GM19452 (cell line): ENCODE measurements around the gene PMPCA.
"Not testable (repeated sequence)": the region's sequence is repeated elsewhere in the genome, so short reads cannot be mapped to it uniquely, and the experiment has no call there.

Source experiments
- ATAC-seq: cut with Tn5 transposase; IDR thresholded peaks from one replicate; pipeline ENCODE4 v1.9.1; 2021; ENCODE audit not compliant: unreplicated experiment

Gene PMPCA

DNA sequence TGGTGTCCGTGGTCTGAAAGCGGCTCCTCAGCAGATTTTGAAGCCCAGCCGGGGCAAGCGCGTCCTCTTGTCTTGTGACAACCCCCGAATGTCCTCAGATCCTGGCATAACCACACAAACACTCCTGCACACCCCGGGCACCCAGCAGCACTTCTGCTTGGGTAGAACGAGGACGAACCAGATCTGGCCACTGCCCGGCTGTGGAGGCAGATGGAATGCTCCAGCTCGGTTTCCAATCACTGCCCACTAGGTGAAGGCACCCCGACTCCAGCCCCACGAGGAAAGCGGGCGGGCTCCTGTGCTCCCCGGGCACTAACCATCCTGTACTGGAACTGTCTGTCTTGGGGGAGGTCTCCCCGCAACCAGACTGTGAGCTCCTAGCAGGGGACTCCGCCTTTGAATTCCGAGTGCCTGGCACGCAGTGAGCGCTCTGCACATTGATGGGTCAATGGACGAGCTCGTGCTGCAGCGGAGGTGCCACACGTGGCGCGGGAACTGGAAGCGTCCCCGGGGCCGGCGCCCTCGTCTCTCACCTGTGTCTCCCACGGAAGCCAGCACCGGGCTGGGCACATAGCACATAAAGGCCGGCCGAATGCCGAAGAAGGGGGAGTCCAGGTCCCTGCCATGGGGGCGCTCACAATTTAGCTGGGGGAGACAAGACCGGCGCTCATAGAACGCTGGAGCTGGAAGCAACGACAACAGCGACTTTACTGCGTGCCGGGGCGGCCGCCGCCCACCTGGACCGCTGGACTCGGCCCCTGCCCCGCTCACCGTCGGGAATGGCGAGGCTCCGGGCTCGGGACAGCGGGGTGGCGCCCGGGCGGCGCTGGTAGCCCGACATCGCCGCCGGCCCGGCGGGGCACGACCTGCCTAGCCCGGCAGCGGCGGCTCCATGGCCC is 652 bp upstream of the PMPCA start:
- peak; percentile 17 for ATAC-seq

- ATAC-seq = no peak
These were observed 920 bp downstream of the PMPCA start for GRCh38 chr9:136411378-136411777.

GRCh38 chr9:136412962-136413361 is 2.5 kb downstream of the PMPCA start:
- ATAC-seq = no peak

GRCh38 chr9:136416427-136416826 is 6.0 kb downstream of the PMPCA start:
- no peak for ATAC-seq

DNA sequence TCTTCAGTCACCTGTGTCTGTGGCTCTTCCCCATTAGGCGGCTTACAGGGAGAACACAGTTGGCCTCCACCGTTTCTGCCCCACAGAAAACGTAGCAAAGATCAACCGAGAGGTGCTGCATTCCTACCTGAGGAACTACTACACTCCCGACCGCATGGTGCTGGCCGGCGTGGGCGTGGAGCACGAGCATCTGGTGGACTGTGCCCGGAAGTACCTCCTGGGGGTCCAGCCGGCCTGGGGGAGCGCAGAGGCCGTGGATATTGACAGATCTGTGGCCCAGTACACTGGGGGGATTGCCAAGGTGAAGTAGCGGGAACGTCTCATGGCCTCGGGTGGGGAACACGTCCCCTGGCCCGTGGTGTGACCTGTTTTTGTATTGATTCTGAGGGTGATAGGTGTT is 6.5 kb downstream of the PMPCA start:
- ATAC-seq = no peak

DNA sequence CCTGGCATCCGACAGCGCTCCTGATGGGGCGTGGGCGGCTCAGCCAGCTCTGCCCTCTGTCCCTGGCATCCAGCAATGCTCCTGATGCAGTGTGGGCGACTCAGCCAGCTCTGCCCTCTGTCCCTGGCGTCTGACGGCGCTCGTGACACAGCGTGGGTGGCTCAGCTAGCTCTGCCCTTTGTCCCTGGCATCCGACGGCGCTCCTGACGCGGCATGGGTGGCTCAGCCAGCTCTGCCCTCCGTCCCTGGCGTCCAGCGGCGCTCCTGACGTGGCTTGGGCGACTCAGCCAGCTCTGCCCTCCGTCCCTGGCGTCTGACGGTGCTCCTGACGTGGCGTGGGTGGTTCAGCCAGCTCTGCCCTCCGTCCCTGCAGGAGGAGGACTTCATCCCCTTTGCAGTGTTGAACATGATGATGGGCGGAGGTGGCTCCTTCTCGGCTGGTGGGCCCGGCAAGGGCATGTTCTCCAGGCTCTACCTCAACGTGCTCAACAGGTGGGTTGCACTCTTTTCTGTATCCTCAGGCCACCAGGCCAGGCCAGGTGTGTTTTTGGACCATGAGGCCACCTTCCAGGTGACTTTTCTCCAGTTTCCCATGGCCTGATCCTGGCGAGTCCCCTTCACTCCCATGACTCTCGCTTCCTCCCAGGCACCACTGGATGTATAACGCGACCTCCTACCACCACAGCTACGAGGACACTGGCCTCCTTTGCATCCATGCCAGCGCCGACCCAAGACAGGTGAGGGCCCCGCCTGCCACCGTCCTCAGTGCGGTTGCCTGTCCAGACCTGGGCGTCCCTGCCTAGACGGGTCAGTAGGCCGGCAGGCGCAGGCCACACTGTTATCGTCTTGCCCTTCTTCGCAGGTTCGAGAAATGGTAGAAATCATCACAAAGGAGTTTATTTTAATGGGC is 8.0 kb downstream of the PMPCA start:
- ATAC-seq = no peak

- no peak for ATAC-seq
These were observed 8.6 kb downstream of the PMPCA start for GRCh38 chr9:136419092-136419420.

- no peak for ATAC-seq
These were observed 11.3 kb downstream of the PMPCA start for GRCh38 chr9:136421791-136422190.

- no peak for ATAC-seq
These were observed 12.4 kb downstream of the PMPCA start for GRCh38 chr9:136422876-136423275.

DNA sequence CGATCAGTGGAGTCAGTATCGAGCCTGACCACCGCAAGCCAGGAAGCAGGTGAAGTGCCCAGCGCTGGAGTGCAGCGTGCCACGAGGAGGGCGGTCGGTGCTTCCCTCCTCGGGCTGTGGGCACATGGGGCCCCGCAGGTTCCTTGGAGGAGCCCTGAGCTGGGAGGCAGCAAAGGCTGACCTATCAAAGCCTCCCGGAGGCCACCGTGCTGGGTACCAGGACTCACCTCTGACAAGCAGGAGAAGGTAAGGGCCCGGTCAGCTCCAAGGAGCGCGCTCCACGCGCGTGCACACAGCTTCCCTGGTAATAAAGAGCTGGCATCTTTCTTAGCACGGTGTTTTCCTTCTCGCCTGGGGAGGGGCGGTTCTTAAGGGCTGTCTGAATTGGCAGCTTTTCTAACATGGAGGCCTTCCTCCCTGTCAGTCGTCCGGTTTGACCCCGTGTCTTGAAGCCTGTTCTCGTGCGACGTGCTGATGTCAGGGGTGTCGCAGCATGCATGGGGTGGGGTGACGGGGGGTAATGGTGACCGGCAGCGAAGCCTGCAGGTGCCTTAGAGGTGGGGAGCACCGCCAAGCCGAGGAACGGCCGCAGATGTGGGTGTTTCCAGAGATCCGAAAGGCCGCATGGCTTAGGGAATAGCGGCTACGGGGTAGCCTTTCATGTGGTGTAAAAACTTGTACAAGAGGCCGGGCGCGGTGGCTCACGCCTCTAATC is 13.1 kb downstream of the PMPCA start:
- no peak for ATAC-seq

DNA sequence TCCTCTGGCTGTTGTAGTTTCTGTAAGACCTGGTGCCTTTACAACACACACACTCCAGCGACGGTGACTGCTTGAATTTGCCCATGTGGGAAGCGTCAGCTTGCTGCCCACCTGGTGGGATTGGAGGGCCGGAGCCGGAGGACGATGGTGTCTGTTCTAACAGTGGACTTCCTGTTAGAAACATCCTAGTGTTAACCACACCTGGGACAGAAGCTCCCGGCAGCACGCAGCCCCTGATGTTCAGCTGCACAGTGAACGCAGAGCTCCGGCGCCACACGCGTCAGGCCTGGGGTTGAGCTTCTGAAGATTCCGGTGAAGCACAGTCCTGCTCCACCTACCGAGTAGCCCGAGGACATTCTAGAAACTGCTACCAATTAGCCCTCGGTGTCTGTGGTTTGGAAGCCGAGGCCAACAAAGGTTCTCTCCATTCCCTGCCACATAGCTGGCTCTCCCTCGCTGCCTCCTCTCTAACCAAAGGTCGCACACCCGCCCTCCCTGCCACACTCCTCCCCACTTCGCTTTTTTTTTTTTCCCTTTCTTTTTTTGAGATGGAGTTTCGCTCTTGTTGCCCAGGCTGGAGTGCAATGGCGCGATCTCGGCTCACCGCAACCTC is 14.4 kb downstream of the PMPCA start:
- ATAC-seq = no peak

GRCh38 chr9:136425367-136425766 is 14.9 kb downstream of the PMPCA start:
- ATAC-seq = not testable (repeated sequence)

GRCh38 chr9:136426787-136427186 is 16.3 kb downstream of the PMPCA start:
- ATAC-seq = no peak

GRCh38 chr9:136429075-136429628 is 18.7 kb downstream of the PMPCA start:
- ATAC-seq = no peak

GRCh38 chr9:136429683-136430491 is 19.4 kb downstream of the PMPCA start:
- ATAC-seq = no peak

DNA sequence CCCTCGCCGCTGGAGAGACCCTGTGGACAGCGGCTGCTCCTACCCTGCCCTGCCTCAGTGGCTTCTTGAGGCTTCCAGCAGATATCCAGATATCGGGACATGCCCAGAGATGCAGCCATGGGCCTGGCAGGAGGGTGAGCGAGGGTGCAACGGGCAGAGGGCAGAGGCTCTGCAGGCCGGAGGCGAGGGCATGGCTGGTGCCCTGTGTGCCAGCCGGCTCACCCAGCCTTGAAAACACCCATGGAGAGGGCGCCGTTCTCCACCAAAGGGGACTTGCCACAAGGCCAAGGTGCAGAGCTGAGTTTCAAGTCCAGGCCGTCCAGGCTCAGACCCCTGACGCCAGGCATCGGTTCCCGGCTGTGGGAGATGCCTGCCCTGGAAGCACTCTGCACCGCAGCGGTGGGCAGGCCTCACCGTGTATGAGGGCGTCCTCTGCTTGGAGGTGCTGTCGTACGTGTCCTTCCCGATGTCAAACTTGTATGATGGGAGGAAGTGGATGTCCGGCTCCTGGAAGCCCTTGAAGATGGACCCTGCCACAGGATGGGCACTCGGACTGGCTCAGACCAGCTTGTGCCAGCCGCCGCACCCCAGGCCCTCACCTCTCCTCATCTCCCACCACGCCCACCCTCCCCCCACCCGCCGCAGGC is 20.3 kb downstream of the PMPCA start:
- ATAC-seq = no peak

- ATAC-seq = no peak
These were observed 21.4 kb downstream of the PMPCA start for GRCh38 chr9:136431782-136432350.

GRCh38 chr9:136432591-136432990 is 22.1 kb downstream of the PMPCA start:
- ATAC-seq = no peak
